IPS-18c (cell line): Measurements from ENCODE around the gene DDTL.

ENCODE experiments used
- H3K4me3 ChIP-seq: 2 replicates; pipeline ENCODE4 v1.7.0; 2013; ENCODE audit warnings: low read depth, mild to moderate bottlenecking, low read length, moderate library complexity; ENCODE audit not compliant: insufficient read depth
- H3K9me3 ChIP-seq: one replicate; pipeline ENCODE4 v1.6.1; 2013; ENCODE audit warnings: mild to moderate bottlenecking, low read length, moderate library complexity; ENCODE audit not compliant: control insufficient read depth, insufficient read depth

The DDTL gene

DNA sequence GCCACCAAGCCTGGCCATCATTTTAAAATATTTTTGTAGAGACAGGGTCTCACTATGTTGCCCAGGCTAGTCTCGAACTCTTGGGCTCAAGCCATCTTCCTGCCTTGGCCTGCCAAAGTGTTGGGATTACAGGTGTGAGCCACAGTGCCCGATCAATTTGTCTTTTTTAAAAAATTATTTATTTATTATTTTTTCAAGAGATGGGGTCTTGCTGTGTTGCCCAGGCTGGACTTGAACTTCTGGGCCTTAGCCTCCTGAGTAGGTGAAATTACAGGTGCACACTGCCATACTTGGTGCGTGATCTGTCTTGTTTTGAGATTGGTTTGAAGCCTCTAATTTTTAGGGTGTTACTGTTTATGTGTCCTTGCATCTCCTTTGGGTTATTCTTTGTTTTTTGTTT, 54.6 kb downstream of the DDTL start:
- H3K9me3 ChIP-seq: no peaks in the 10 kb centered on the region

More for the DNA sequence above, 54.6 kb downstream of the DDTL start:
- H3K4me3 ChIP-seq: no peak overlapping the region
